ENCODE data around the gene IL6. TPM values are rescaled to one million over a fixed set of nuclear protein-coding genes. Genes with fewer than 3 reads are reported as not detected.
"Not testable (repeated sequence)": the region's sequence is repeated elsewhere in the genome, so short reads cannot be mapped to it uniquely, and the experiment has no call there.

IL6 gene
- total RNA-seq, 1 experiment from 2014 or later, result 0.52 TPM

DNA sequence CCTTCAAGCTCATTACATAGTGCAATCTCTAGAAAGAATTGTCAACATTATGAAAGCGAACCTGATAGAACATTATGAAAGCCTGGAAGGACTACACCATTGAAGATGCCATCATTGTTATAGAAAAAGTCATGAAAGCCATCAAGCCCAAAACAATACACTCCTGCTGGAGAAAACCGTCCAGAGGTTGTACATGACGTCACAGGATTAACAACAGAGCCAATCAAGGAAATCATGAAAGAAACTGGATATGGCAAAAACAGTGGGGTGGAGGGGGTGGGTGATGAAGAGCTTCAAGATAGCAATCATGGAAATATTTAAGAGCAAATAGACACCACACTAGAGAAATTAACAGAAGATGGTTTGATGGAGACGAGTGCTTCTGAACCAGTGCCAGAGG, 50.0 kb downstream of the IL6 start (continued):
- TF ChIP-seq, protein P1, sequence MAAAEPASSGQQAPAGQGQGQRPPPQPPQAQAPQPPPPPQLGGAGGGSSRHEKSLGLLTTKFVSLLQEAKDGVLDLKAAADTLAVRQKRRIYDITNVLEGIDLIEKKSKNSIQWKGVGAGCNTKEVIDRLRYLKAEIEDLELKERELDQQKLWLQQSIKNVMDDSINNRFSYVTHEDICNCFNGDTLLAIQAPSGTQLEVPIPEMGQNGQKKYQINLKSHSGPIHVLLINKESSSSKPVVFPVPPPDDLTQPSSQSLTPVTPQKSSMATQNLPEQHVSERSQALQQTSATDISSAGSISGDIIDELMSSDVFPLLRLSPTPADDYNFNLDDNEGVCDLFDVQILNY (CRISPR knock-in tag; IDR thresholded peaks at IDR 0.05), result no peak

DNA sequence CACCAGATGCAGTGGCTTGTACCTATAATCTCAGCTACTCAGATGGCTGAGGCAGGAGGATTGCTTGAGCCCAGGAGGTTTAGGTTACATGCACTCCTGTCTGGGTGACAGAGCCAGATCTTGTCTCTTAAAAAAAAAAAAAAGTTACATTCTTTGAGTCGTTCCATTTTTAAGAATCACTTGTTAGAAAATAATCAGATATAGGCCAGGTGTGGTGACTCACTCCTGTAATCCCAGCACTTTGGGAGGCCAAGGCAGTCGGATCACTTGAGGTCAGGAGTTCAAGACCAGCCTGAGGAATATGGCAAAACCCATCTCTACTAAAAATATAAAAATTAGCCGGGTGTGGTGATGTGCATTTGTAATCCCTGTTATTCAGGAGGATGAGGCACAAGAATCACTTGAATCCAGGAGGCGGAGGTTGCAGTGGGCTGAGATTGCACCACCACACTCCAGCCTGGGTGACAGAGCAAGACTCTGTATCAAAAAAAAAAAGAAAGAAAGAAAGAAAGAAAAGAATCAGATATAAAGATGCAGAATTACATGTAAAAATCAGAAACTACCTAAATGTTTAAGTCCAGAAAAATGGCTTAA, 52.8 kb downstream of the IL6 start:
- ATAC-seq, H3K27ac Mint-ChIP-seq: not testable (repeated sequence)
- CTCF ChIA-PET, result interaction anchor here (0.7 to 1.5 kb wide), 3 partner anchors 218 to 341 kb away, joined by 3 to 7 read pairs (median 4); no protein-coding TSS in a partner anchor

DNA sequence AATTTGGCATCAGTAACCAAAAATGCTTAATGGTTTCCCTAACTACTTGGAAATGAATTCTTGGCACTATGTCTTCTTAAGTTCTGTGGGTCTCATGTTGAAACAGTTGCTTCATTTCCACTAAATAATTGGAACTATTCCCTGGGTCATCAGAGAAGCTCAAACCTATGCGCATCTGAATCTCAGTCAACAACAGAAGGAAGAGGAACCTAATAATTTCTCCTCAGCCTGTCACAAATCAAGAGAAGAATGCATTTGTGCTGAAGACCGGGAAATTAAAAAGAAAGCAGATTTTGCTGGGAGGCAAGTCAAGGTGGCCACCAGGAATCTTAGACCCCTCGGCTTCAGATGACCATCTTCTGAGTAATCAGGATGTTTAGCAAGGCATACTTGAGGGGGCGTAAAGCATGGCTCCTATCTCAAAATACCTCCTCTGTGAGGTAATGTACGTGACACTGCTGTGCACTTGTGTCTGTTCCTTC, 54.3 kb downstream of the IL6 start:
- Mint-ChIP-seq H3K27me3 (ENCODE audit: low read depth) (no peaks in the 10 kb centered on the region), H3K9me3 (peaks cover 7% of the 10 kb centered on the region), H3K36me3 (no peaks in the 10 kb centered on the region), H3K27ac (no peak overlapping the region), H3K4me1 (peaks cover 13% of the 10 kb centered on the region), H3K4me3 (no peak overlapping the region)
- ChIA-PET POLR2A (no interaction called here), CTCF (interaction anchor here (1.1 to 2.0 kb wide), 5 partner anchors 46 to 479 kb away, joined by 3 to 52 read pairs (median 8); no protein-coding TSS in a partner anchor)
- no peak for ATAC-seq
- no peak for DNase-seq (ENCODE audit: low spot score)
- TF ChIP-seq ZBTB21 (CRISPR knock-in tag; IDR thresholded peaks at IDR 0.05; ENCODE audit: borderline replicate concordance), result no peak
- TF ChIP-seq NR1H2 (CRISPR knock-in tag; IDR thresholded peaks at IDR 0.05), result no peak
- TF ChIP-seq, protein P2, sequence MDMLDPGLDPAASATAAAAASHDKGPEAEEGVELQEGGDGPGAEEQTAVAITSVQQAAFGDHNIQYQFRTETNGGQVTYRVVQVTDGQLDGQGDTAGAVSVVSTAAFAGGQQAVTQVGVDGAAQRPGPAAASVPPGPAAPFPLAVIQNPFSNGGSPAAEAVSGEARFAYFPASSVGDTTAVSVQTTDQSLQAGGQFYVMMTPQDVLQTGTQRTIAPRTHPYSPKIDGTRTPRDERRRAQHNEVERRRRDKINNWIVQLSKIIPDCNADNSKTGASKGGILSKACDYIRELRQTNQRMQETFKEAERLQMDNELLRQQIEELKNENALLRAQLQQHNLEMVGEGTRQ (CRISPR knock-in tag; IDR thresholded peaks at IDR 0.05), result no peak
- TF ChIP-seq SMAD3 (CRISPR knock-in tag; IDR thresholded peaks at IDR 0.05; ENCODE audit: borderline replicate concordance), result no peak
- no peak for TF ChIP-seq GTF2I (CRISPR knock-in tag; conservative IDR thresholded peaks at IDR 0.05)
- TF ChIP-seq, protein P3, sequence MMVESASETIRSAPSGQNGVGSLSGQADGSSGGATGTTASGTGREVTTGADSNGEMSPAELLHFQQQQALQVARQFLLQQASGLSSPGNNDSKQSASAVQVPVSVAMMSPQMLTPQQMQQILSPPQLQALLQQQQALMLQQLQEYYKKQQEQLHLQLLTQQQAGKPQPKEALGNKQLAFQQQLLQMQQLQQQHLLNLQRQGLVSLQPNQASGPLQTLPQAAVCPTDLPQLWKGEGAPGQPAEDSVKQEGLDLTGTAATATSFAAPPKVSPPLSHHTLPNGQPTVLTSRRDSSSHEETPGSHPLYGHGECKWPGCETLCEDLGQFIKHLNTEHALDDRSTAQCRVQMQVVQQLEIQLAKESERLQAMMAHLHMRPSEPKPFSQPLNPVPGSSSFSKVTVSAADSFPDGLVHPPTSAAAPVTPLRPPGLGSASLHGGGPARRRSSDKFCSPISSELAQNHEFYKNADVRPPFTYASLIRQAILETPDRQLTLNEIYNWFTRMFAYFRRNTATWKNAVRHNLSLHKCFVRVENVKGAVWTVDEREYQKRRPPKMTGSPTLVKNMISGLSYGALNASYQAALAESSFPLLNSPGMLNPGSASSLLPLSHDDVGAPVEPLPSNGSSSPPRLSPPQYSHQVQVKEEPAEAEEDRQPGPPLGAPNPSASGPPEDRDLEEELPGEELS (CRISPR knock-in tag; IDR thresholded peaks at IDR 0.05), result no peak
- TF ChIP-seq, protein P4, sequence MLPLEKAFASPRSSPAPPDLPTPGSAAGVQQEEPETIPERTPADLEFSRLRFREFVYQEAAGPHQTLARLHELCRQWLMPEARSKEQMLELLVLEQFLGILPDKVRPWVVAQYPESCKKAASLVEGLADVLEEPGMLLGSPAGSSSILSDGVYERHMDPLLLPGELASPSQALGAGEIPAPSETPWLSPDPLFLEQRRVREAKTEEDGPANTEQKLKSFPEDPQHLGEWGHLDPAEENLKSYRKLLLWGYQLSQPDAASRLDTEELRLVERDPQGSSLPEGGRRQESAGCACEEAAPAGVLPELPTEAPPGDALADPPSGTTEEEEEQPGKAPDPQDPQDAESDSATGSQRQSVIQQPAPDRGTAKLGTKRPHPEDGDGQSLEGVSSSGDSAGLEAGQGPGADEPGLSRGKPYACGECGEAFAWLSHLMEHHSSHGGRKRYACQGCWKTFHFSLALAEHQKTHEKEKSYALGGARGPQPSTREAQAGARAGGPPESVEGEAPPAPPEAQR (CRISPR knock-in tag; IDR thresholded peaks at IDR 0.05), result no peak
- TF ChIP-seq, protein P5, sequence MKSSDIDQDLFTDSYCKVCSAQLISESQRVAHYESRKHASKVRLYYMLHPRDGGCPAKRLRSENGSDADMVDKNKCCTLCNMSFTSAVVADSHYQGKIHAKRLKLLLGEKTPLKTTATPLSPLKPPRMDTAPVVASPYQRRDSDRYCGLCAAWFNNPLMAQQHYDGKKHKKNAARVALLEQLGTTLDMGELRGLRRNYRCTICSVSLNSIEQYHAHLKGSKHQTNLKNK (CRISPR knock-in tag; IDR thresholded peaks at IDR 0.05), result no peak
- TF ChIP-seq, protein P6, sequence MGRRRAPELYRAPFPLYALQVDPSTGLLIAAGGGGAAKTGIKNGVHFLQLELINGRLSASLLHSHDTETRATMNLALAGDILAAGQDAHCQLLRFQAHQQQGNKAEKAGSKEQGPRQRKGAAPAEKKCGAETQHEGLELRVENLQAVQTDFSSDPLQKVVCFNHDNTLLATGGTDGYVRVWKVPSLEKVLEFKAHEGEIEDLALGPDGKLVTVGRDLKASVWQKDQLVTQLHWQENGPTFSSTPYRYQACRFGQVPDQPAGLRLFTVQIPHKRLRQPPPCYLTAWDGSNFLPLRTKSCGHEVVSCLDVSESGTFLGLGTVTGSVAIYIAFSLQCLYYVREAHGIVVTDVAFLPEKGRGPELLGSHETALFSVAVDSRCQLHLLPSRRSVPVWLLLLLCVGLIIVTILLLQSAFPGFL (CRISPR knock-in tag; IDR thresholded peaks at IDR 0.05; ENCODE audit: borderline replicate concordance), result no peak

More for the DNA sequence above, 52.8 kb downstream of the IL6 start:
- H3K4me3 Mint-ChIP-seq; H3K4me1 Mint-ChIP-seq; H3K27me3 Mint-ChIP-seq (ENCODE audit: low read depth); H3K9me3 Mint-ChIP-seq; DNase-seq (ENCODE audit: low spot score); H3K36me3 Mint-ChIP-seq: not testable (repeated sequence)
- POLR2A ChIA-PET, result interaction anchor here (0.7 kb wide), 1 partner anchor 79 kb away, joined by 4 read pairs; no protein-coding TSS in a partner anchor

Other genes starting within 250 kb of the IL6 start
- gene STEAP1B, start 227.0 kb upstream of the IL6 start, total RNA-seq (2021), result 5.4 to 6.3 TPM (median 5.5 TPM) in 3 replicates
- gene TOMM7, start 95.6 kb downstream of the IL6 start, total RNA-seq (2021), result 500 to 506 TPM (median 502 TPM) in 3 replicates

Data from WTC11 (cell line).